HL-60 (cell line): Measurements from ENCODE around the gene AP4S1.

Source experiments
- GABPA ChIP-seq: IDR thresholded peaks from 2 replicates; pipeline ENCODE4 v1.6.1; 2012; ENCODE audit warnings: low read depth
- POLR2AphosphoS5 ChIP-seq: IDR thresholded peaks from 2 replicates; pipeline ENCODE4 v1.6.1; 2012; ENCODE audit warnings: low read depth
- SPI1 ChIP-seq: IDR thresholded peaks from 2 replicates; pipeline ENCODE4 v1.6.1; 2012; ENCODE audit warnings: low read depth, mild to moderate bottlenecking, borderline replicate concordance
- TF ChIP-seq, protein P1 (sequence below): IDR thresholded peaks from one replicate; pipeline ENCODE4 v1.5.1; 2011; ENCODE audit warnings: low read length, control low read depth, inconsistent platforms; ENCODE audit not compliant: insufficient read depth
- TF ChIP-seq, protein P2 (sequence below): IDR thresholded peaks from 2 replicates; pipeline ENCODE4 v1.6.1; 2012; ENCODE audit warnings: low read depth; ENCODE audit not compliant: insufficient replicate concordance

DNA sequence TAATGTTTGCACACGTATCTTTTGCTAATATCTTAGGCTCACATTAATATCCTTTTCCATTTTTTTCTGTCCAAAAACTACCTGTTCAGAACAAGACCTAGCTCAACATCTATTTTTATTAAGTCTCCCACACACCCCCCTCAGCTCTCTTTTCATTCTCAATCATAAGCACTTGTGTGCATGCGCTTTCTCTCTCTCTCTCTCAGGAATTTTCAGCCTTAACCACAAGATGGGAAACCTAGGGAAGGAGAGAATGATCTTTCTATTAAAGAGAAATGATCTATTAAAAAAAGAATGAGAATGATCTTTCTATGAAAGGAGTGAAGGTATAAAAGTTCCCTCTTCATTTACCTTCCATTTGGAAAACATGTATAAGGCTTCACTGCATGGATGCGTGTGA, 39.7 kb upstream of the AP4S1 start:
- TF ChIP-seq, protein P1, sequence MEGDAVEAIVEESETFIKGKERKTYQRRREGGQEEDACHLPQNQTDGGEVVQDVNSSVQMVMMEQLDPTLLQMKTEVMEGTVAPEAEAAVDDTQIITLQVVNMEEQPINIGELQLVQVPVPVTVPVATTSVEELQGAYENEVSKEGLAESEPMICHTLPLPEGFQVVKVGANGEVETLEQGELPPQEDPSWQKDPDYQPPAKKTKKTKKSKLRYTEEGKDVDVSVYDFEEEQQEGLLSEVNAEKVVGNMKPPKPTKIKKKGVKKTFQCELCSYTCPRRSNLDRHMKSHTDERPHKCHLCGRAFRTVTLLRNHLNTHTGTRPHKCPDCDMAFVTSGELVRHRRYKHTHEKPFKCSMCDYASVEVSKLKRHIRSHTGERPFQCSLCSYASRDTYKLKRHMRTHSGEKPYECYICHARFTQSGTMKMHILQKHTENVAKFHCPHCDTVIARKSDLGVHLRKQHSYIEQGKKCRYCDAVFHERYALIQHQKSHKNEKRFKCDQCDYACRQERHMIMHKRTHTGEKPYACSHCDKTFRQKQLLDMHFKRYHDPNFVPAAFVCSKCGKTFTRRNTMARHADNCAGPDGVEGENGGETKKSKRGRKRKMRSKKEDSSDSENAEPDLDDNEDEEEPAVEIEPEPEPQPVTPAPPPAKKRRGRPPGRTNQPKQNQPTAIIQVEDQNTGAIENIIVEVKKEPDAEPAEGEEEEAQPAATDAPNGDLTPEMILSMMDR, result no peak
- TF ChIP-seq GABPA (no peak), POLR2AphosphoS5 (no peak), SPI1 (no peak)
- TF ChIP-seq, protein P2, sequence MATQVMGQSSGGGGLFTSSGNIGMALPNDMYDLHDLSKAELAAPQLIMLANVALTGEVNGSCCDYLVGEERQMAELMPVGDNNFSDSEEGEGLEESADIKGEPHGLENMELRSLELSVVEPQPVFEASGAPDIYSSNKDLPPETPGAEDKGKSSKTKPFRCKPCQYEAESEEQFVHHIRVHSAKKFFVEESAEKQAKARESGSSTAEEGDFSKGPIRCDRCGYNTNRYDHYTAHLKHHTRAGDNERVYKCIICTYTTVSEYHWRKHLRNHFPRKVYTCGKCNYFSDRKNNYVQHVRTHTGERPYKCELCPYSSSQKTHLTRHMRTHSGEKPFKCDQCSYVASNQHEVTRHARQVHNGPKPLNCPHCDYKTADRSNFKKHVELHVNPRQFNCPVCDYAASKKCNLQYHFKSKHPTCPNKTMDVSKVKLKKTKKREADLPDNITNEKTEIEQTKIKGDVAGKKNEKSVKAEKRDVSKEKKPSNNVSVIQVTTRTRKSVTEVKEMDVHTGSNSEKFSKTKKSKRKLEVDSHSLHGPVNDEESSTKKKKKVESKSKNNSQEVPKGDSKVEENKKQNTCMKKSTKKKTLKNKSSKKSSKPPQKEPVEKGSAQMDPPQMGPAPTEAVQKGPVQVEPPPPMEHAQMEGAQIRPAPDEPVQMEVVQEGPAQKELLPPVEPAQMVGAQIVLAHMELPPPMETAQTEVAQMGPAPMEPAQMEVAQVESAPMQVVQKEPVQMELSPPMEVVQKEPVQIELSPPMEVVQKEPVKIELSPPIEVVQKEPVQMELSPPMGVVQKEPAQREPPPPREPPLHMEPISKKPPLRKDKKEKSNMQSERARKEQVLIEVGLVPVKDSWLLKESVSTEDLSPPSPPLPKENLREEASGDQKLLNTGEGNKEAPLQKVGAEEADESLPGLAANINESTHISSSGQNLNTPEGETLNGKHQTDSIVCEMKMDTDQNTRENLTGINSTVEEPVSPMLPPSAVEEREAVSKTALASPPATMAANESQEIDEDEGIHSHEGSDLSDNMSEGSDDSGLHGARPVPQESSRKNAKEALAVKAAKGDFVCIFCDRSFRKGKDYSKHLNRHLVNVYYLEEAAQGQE, result no peak
